ENCODE data around the gene IRF4.

The IRF4 gene

DNA sequence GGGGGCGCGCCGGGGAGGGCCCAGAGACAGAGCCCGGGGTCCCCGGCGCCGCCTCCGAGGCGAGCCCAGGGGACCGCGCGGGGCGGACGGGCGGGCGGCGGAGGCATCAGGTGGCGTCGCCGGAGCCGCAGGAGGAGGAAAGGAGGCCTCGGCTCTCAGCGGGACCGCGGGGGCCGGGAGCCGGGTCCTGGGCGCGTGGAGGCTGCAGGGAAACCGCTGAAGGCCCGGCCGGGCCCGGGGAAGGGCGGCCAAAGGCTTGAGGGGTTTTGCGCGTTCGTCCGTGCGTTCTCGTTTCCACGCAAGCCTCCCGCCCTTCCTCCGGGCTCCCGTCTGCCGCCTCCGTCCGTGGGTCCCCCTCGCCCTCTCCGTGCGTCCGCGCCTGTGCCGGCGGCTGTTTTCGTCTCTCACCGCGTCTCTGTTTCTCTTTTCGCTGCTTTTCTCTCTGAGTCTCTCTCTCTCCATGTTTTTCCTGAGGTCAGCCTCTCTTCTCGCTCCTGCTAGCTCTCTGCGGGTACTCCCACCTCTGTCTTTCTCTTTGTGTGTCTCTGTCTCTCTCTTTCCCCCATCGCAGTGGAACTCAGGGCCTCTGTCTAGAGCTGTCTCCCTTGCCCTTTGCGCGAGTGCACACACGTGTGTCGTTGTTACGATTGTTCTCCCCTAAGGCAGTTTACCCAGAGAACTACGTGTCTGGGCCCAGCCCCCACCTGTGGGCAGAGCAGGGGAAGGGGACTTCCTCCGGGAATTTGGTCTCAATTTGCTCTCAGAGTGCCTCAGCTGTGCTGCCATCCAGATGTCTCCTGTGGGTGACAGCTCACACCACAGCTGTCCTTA, 2.1 kb downstream of the IRF4 start:
- in situ Hi-C loops (cut with HindIII; ENCODE audit: low pct_unique_long_range_greater_than_20kb, low sequenced_read_pairs) = no loop called here
- DNase-seq (ENCODE audit: low read depth in 1 of 2, low spot score in 1 of 2) = no peak
- TF ChIP-seq JUND (IDR thresholded peaks at IDR 0.05; ENCODE audit: low read depth) = no peak

DNA sequence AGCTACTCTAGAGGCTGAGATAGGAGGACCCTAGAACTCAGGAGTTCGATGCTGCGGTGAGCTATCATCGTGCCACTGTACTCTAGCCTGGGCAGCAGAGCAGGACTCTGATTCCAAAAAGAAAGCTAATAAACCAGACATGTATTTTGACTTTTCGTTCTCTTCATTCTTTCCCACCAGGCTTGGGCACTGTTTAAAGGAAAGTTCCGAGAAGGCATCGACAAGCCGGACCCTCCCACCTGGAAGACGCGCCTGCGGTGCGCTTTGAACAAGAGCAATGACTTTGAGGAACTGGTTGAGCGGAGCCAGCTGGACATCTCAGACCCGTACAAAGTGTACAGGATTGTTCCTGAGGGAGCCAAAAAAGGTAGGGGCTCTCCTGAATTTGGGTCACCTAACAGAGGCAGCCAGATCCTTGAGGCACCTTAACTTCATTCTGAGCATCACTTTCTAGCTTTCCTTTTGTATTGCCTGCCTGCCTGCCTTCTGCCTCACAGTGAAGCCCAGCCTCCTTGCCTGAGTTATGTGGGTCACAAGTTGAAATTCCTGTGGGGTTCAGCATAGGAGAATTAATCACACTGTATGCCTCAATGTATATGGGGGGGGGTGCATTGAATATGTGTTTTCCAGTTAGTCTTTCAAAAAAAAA, 3.2 kb downstream of the IRF4 start:
- TF ChIP-seq JUND (IDR thresholded peaks at IDR 0.05; ENCODE audit: low read depth) = no peak
- no peak for DNase-seq (ENCODE audit: low read depth in 1 of 2, low spot score in 1 of 2)
- in situ Hi-C loops (cut with HindIII; ENCODE audit: low pct_unique_long_range_greater_than_20kb, low sequenced_read_pairs) = no loop called here

DNA sequence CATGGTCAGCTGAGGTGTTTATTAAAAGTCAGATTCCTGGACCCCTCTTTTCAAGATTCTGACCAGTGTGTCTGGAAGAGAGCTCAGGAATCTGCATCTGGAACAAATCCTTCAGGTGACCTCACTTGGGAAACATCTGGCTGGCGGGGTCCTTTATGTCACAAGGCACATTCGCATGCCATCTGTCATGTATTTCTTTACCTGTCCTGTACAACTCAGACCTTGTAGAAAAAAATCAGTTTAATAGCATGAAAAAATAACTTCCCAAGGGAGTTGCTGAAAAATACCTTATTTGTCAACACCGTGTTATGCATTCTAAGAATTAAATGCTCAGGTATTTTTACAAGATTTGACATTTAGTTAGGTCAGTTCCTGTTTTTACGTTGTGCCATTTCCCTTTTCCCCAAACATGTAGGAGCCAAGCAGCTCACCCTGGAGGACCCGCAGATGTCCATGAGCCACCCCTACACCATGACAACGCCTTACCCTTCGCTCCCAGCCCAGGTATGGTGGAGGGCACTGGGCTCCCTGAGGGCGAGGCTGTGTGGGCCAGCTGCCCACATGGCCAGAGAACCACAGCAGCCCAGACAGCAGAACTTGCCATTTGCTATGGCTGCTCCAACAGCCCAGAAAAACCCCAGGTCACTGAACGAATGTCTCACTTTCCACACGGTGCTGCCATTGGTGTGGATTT, 4.0 kb downstream of the IRF4 start:
- in situ Hi-C loops (cut with HindIII; ENCODE audit: low pct_unique_long_range_greater_than_20kb, low sequenced_read_pairs) = no loop called here
- TF ChIP-seq JUND (IDR thresholded peaks at IDR 0.05; ENCODE audit: low read depth) = no peak
- DNase-seq (ENCODE audit: low read depth in 1 of 2, low spot score in 1 of 2) = no peak

DNA sequence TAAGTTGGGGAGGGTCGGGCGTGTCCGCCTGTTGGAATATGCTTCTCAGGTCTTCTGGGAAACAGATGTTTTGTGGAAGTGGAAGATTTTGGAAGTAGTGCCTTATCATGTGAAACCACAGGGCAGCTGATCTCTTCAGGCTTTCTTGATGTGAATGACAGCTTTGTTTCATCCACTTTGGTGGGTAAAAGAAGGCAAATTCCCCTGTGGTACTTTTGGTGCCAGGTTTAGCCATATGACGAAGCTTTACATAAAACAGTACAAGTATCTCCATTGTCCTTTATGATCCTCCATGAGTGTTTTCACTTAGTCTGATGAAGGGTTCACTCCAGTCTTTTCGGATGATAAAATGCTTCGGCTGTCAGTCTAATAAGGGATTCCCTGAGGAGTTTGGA, 4.6 kb downstream of the IRF4 start:
- DNase-seq (ENCODE audit: low read depth in 1 of 2, low spot score in 1 of 2) = no peak
- no peak for TF ChIP-seq JUND (IDR thresholded peaks at IDR 0.05; ENCODE audit: low read depth)
- in situ Hi-C loops (cut with HindIII; ENCODE audit: low pct_unique_long_range_greater_than_20kb, low sequenced_read_pairs) = no loop called here

DNA sequence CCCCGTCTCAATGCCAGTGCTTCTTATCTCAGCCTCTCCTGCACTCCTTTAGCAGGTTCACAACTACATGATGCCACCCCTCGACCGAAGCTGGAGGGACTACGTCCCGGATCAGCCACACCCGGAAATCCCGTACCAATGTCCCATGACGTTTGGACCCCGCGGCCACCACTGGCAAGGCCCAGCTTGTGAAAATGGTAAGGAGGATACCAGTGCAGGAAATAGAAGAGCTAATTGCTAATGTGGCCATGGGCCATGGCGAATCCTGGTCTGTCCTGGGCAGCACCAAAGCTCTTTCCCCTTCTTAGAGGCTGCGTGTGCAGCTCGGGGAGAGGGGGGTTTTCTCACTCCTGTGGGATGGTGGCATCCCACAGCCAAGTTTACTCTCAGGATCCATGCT, 5.5 kb downstream of the IRF4 start:
- TF ChIP-seq JUND (IDR thresholded peaks at IDR 0.05; ENCODE audit: low read depth) = no peak
- DNase-seq (ENCODE audit: low read depth in 1 of 2, low spot score in 1 of 2) = no peak
- in situ Hi-C loops (cut with HindIII; ENCODE audit: low pct_unique_long_range_greater_than_20kb, low sequenced_read_pairs) = no loop called here

DNA sequence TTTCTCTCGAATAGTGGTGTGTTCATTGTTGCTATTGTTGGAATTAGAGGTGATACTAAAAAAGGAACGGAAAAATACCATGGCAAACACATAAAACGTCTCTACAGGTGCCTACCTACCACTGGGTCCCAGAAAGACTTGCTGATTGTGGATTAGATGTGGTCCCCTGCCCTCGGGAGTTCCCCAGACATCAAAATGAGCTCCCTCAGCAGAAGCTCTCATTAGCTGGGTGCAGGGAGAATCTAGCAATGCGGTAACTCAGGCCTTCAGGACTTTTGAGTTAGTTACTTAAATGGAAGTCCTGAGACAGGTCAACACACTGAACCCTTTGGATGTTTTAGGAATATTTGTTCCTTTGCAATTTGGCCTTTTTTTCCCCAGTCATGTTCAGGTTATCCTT, 6.1 kb downstream of the IRF4 start:
- in situ Hi-C loops (cut with HindIII; ENCODE audit: low pct_unique_long_range_greater_than_20kb, low sequenced_read_pairs) = no loop called here
- no peak for DNase-seq (ENCODE audit: low read depth in 1 of 2, low spot score in 1 of 2)
- no peak for TF ChIP-seq JUND (IDR thresholded peaks at IDR 0.05; ENCODE audit: low read depth)

DNA sequence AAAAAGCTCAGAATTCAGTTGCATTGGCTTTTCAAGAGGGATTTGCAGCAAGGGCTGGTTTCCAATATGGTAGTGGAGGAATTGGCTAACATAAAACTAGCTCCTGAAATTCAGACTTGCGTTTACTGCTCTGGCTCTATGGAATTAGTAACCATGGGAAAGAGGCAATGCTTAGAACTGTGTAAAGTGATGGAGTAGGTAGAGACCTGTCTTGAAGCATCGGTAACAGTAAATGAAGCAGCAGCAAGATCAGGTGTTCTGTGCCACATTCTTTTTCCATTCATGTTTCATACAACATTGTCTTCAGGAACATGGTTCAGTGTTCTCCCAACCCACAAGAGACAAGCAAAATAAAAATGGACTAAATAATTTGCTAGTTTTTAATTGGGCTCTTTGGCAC, 6.5 kb downstream of the IRF4 start:
- no peak for TF ChIP-seq JUND (IDR thresholded peaks at IDR 0.05; ENCODE audit: low read depth)
- DNase-seq (ENCODE audit: low read depth in 1 of 2, low spot score in 1 of 2) = no peak
- in situ Hi-C loops (cut with HindIII; ENCODE audit: low pct_unique_long_range_greater_than_20kb, low sequenced_read_pairs) = no loop called here

DNA sequence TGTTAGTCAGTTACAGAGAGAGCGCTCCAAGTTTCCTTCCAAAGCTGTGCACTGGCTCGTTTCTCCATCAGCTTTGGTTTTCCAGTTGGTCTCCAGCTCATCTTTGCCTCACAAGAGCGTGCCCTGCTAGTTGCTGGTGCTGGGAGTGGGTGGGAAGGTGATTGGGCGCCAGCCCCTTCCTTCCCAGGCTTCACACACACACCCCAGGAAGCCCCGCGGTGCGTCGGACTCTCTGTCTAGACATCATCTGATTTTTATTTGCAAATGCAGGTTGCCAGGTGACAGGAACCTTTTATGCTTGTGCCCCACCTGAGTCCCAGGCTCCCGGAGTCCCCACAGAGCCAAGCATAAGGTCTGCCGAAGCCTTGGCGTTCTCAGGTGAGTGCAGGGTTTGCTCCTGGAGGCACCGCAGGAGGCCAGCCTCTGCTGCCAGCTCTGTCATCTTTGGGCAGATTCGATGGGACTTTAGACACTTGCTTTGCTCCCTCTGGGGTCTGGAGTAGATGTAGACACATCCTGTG, 7.1 kb downstream of the IRF4 start:
- no peak for DNase-seq (ENCODE audit: low read depth in 1 of 2, low spot score in 1 of 2)
- TF ChIP-seq JUND (IDR thresholded peaks at IDR 0.05; ENCODE audit: low read depth) = no peak
- in situ Hi-C loops (cut with HindIII; ENCODE audit: low pct_unique_long_range_greater_than_20kb, low sequenced_read_pairs) = no loop called here

DNA sequence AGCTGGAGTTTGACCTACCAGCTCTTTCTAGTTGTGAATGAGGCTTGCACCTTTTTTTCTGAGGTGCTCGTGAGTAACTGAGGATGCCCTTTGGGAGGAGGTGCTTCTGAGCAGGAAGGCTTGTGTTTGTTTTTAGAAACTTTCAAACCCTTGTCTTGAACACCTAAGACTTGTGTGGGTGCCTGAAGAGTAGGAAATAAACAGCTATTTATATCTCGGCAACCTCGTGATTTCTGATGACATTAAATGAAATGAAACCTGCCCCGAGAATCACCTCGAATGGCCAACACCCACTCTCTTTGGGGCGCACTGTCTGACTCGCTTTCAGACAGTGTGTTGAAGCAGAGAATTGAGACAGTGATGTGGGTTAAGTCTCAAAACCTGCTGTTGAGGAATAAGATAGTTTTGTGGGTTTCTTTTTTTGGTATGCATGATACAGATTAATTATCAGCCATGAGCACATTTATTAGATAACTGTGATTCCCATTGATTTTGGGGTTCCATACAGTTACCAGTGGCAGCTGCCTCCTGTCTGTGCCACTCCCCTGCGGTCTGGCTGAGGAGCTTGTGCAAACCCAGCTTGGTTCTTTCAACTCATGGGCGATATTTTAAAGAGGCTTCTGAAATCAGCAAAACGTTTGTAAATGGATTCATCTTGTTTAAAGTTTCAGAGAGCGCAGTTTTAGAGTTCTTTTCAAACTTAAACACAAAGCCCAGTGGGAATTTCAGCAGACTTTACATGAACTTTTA, 8.4 kb downstream of the IRF4 start:
- in situ Hi-C loops (cut with HindIII; ENCODE audit: low pct_unique_long_range_greater_than_20kb, low sequenced_read_pairs) = no loop called here
- DNase-seq (ENCODE audit: low read depth in 1 of 2, low spot score in 1 of 2) = no peak
- no peak for TF ChIP-seq JUND (IDR thresholded peaks at IDR 0.05; ENCODE audit: low read depth)

DNA sequence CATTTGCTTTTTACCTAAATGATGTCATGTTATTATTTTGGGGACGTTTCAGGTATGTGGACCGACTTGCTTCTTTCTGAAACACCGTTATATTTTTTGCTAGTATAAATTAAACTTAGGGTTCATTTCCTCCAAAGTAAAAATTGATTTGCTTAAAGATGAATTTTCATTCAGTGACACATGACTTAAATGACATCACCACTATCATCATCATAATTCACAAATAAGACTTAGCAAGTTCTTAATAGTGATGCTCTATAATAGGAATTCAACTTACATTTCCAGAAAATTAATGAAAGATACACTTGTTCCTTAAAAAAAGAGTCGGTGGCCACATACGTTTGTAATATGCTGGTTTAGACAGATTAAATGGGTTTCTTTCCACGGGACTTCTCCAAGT, 9.3 kb downstream of the IRF4 start:
- DNase-seq (ENCODE audit: low read depth in 1 of 2, low spot score in 1 of 2) = no peak
- no peak for TF ChIP-seq JUND (IDR thresholded peaks at IDR 0.05; ENCODE audit: low read depth)
- in situ Hi-C loops (cut with HindIII; ENCODE audit: low pct_unique_long_range_greater_than_20kb, low sequenced_read_pairs) = no loop called here

DNA sequence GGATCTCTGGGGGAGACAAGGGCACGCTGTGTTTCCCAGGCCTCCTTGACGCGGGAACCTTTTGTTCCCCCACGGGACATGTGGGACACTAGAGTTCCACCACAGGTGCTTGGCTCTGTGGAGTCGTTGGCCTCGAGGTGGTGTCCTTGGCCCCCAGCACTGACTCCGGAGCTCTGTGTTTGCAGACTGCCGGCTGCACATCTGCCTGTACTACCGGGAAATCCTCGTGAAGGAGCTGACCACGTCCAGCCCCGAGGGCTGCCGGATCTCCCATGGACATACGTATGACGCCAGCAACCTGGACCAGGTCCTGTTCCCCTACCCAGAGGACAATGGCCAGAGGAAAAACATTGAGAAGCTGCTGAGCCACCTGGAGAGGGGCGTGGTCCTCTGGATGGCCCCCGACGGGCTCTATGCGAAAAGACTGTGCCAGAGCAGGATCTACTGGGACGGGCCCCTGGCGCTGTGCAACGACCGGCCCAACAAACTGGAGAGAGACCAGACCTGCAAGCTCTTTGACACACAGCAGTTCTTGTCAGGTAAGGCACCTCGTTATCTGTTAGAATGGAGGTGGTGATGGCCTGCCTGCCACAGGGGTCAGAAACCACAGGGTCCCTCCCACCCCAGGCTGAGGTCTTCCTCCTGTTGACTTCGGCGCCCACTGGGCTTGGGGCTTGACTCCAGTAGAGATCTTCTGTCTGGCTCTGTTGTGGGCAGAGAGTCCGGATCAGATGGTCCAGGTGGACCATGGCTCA, 9.9 kb downstream of the IRF4 start:
- in situ Hi-C loops (cut with HindIII; ENCODE audit: low pct_unique_long_range_greater_than_20kb, low sequenced_read_pairs) = no loop called here
- DNase-seq (ENCODE audit: low read depth in 1 of 2, low spot score in 1 of 2) = no peak
- TF ChIP-seq JUND (IDR thresholded peaks at IDR 0.05; ENCODE audit: low read depth) = no peak
